ENCODE data around the gene SEL1L2.

Gene SEL1L2

DNA sequence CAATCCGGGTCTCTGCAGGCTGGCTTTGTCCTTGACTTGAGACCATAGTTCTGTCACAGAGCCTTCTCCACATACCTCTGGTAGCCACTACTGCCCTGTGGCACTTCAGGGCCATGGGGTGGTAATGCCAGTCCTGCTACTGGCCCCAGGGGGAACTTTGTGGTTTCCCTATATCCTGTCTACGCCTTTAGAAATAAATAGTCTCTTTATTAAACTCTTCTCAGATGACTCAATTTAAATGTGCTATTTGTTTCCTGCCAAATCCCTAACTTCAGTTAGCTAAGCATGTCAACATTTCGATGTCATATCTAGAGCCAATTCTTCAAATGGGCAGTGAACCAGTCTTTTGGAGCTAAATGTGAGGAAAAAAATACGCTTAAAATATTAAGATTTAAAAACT is 60.1 kb downstream of the SEL1L2 start:
- peak; percentile 17 for DNase-seq (ENCODE audit: low spot score)

DNA sequence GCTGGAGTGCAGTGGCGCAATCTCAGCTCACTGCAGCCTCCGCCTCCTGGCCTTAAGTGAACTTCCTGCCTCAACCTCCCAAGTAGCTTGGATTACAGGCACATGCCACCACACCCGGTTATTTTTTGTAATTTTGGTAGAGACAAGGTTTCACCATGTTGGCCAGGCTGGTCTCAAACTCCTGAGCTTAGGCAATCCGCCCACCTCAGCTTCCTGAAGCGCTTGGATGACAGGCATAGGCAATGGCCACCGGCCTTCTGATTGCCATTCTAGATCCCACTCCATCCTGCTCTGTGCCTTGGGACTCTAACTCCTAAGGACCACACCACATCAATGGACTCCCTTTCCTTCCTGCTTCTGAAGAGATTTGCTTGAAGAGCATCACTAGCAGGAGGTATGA is 60.6 kb downstream of the SEL1L2 start:
- DNase-seq (ENCODE audit: low spot score) = no peak

GRCh38 chr20:13928901-13929300 is 61.5 kb downstream of the SEL1L2 start:
- DNase-seq (ENCODE audit: low spot score) = no peak

DNA sequence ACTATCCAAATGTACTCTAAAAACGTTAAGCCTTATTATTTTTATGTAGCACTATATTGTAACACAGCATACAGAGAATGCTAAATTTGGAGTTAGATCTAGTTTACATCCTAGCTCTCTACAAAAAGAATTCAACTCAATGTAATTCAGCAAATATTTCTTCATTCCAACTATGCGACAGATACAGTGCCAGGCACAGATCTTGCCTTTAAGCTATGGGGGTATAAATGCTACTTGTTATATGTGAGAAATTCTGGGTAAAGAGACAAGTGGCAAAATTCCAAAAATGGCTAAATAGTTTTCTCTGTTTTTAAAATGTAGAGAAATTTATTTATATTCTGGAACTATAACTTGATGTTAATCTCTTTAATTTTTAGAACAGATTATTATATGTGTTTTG is 63.2 kb downstream of the SEL1L2 start:
- DNase-seq (ENCODE audit: low spot score) = no peak

DNA sequence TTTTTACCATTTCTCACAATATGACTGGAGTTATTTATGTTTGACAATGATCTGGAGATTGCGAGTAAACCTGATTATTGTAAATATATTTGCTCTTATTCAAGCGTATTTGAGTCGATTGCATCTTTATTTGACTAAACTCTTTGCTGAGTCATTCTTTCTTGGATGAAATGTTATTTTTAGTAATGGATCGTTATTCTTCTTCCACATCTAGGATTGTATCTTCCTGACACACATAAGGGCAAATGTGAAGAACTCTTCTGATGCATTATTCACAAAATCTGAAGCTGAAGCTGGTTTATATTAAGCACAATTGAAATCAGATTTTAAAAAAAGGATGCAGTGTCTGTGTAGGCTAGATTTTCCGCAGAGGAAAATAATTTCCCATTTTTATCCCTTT is 68.2 kb downstream of the SEL1L2 start:
- DNase-seq (ENCODE audit: low spot score) = no peak

- DNase-seq (ENCODE audit: low spot score) = no peak
Observed at GRCh38 chr20:13915284-13915683, 75.1 kb downstream of the SEL1L2 start.

- no peak for DNase-seq (ENCODE audit: low spot score)
Observed at GRCh38 chr20:13913572-13913971, 76.8 kb downstream of the SEL1L2 start.

- DNase-seq (ENCODE audit: low spot score) = no peak
Observed at GRCh38 chr20:13913131-13913530, 77.3 kb downstream of the SEL1L2 start.

GRCh38 chr20:13910492-13910891 is 79.9 kb downstream of the SEL1L2 start:
- DNase-seq (ENCODE audit: low spot score) = no peak

DNA sequence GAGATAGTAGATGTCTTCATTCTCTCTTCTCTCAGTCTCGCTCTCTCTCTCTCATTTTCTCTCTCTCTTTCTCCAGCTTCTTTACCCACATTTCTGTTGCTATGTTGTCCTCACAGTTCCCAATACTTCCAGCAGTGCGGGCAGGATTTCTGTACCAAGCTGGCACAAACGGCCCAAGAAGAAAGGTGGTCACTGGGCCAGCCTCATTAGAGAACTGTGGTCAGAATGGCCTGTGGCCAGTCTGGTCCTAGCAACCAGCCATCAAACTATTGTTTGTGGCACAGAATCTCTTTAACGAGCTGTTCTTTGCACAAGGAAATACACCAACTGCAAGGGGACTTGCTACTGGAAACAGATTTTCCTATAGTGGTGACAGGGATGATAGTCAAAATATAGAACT is 81.3 kb downstream of the SEL1L2 start:
- DNase-seq (ENCODE audit: low spot score) = no peak

GRCh38 chr20:13904766-13905165 is 85.6 kb downstream of the SEL1L2 start:
- no peak for DNase-seq (ENCODE audit: low spot score)

DNA sequence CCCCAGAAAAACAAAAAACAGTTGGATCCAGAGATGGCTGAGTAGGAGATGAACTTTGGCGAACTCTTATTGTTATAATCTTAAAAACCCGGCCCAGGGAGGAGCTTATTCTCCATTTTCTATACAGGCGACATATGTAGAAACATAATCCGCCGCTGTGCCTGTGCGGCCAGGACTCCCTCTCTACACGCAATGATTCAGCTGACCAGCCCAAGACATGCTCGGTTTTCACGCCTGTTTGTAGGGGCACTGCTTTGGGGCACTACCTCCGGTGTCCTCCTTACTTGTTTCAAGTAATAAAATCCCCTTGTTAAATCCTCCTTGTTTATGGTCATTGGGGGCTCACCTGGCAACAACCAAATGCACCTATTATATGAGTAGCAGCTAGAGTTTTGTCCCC is 89.9 kb downstream of the SEL1L2 start:
- no peak for DNase-seq (ENCODE audit: low spot score)

DNA sequence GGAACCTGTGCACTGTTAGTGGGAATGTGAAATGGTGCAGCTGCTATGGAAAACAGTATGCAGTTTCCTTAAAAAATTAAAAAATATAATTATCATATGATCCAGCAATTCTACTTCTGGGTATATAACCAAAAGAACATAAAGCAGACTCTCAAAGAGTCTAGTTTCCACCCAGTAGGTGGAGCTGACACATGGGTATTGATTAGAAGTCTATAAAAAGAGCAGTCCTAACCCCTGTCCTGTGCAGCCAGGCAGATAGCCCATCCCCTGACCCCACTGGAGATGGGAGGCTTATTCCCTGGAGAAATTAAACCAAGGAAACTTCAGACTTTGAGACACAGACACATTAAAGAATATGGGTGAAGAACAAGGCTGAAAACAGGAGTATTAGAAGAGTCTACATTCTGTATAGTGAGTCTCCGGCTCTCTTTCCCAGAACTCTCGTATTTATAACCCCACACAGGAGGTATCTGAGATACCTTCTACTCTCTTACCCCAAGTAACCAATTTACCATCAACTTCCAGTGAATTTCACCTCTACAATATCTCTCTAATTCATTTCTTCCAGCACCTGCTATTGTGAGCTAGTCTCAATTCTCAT is 92.3 kb downstream of the SEL1L2 start:
- DNase-seq (ENCODE audit: low spot score) = no peak

- DNase-seq (ENCODE audit: low spot score) = no peak
Observed at GRCh38 chr20:13891575-13891974, 98.8 kb downstream of the SEL1L2 start.

- no peak for DNase-seq (ENCODE audit: low spot score)
Observed at GRCh38 chr20:13884803-13885202, 105.6 kb downstream of the SEL1L2 start.

GRCh38 chr20:13883425-13883824 is 107.0 kb downstream of the SEL1L2 start:
- DNase-seq (ENCODE audit: low spot score) = no peak

DNA sequence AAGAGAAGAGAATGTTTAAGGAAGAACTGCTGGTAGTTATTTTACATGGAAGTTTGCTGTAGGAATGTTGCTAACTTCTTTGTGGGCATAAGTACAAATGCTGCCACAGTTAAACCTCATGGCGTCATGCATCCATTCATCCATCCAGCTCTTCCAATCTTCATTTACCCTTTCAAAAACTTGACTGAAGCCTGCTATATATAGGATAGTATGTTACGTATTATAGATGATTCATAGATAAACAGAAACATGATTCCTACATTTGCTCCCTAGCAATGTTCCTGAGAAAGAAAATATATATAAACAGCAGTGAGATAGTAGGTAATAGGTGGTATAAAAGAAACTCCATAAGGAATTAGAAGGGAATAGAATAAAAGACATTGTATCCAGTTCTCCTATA is 111.8 kb downstream of the SEL1L2 start:
- DNase-seq (ENCODE audit: low spot score) = no peak

GRCh38 chr20:13877793-13878192 is 112.6 kb downstream of the SEL1L2 start:
- no peak for DNase-seq (ENCODE audit: low spot score)

DNA sequence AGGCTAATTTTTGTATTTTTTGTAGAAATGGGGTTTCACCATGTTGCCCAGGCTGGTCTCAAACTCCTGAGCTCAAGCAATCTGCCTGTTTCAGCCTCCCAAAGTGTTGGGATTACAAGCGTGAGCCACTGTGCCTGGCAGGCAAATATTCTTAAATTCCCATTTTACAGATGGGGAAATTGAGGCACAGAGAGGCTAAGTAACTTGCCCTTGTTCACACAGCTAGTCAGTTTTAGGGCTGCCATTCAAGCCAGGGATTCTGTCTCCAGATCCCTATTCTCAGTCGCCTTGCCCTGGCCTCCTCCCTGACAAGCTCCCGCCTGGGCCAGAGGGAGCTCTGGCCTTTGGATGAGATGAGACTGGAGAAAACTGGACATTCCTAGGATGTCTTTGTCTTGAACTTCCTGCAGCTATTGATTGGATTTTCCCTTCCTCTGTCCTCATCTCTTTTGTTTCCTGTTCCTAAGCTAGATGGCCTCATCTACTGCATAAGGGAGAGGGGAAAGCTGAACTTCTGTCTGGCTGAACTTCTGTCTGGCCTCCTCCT is 115.1 kb downstream of the SEL1L2 start:
- peak; percentile 9 for DNase-seq (ENCODE audit: low spot score)

DNA sequence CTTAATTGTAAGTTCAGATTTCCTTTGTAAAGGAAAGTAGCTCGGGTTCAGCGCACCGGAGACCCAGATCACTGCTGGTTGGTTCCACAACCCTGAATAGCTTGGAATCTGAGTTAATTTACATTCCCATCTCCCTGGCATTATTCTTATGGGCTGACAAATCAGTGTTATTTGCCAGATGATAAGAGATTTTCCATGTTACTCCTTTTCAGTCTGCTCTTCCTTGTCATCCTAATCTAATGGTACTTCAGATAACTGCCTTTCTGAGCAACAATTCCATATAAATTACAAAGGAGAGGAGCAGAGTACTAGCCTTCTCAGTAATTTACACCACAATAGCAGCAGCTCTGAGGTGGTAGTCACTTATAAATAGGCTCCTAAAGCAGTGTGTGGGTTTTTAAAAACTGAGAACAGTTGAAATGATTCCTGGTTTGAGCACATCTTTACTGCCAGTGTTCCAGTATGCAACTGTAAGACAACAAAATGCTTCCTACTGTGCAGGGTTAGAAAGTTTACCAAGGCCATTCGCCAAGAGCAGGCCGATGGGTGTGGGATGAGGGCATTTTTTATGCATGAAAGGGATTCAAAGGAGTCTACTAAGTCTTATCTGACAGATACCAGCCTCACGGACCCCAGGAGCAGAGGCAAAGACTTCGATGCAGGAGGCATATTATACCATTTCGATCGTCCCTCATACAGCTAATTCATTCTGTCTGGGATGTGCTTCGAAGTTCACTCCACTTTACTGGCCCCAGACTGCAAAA is 115.8 kb downstream of the SEL1L2 start:
- DNase-seq (ENCODE audit: low spot score) = no peak

DNA sequence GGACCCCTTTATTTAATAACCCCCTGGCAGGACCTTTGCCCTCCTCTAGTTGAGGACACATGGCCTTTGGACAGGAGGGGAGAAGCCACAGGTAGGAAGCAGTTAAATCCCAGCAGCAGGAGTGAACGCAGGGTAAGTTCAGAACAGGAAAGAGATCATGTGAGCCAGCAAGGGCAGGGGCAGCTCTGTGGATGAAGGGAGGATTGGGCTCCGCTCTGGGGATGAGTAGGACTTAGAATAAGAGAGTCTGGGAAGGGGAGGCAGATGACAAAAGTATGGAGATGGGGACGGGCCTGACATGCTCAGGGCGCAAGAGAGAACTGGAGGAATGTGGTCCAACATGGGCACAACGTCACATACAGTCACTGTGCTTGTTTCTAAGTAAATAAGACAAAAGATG is 116.6 kb downstream of the SEL1L2 start:
- DNase-seq (ENCODE audit: low spot score) = no peak

GRCh38 chr20:13870170-13870748 is 120.2 kb downstream of the SEL1L2 start:
- DNase-seq (ENCODE audit: low spot score) = no peak

GRCh38 chr20:13868331-13868730 is 122.1 kb downstream of the SEL1L2 start:
- peak; percentile 80 for DNase-seq (ENCODE audit: low spot score)
